ENCODE results near the gene ZRANB3.
"Not testable (repeated sequence)": the region's sequence is repeated elsewhere in the genome, so short reads cannot be mapped to it uniquely, and the experiment has no call there.

Gene ZRANB3

DNA sequence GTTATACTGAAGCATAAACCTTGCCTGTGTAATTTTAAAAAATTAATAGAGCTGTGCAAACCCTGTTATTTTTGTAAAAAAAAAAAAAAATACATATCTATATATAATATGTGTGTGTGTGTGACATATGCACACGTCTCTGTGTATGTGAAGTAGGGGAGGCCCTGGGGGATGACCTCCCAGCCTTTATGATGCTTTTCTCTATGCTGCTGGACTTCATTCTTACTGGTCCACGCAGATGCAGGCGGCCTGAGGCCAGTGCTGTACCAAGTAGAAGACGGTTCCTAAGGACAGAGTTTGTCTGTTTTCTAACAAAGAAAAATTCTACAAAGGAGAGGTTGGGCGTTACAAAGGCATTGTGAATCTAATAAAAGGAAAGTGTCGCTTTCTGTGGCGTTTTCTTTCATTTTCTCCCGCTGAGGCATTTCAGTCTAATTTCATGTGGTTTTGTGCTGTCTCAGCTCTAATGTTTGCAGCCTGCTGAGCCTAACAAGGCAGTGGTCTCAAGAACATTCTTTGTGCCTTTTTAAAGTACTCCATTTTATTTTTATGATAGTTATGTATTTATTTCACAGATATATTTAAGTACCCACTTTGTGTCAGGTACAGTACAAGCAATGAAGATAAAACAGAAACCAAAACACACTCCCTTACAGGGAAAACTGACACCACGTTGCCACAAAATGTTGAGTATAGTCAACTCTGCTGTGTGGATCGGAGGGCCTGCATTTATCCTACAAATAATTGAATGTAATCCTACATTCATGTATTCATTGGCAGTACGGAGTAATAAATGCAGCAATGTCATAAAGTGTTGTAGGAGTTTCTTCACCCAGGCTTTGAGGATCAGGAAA lies 360.9 kb downstream of the ZRANB3 start:
- DNase-seq = no peak

DNA sequence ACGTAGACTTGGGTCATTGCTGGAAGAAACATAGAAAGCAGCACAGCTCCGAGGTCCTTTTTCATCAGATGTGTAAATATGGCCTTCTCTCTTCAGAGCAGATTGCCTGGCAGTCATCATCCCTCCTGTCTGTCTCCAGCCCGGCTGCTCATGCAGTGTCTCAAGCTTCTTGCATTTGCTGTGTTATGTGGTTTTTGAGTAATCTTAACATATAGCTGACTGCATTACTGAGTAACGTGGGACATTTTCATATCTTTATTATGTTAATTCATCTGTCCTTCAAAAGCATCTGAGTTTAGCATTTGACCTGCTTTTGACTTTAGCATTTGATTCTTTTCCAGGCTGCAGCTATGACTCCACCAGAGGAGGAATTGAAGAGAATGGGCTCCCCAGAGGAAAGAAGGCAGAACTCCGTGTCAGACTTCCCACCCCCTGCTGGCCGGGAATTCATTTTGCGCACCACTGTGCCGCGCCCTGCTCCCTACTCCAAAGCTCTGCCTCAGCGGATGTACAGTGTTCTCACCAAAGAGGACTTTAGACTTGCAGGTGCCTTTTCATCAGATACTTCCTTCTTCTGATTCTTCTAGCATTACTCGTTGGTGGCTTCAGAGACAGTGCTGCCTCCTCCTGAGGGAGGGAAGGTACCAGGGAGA lies 362.7 kb downstream of the ZRANB3 start:
- DNase-seq = no peak

DNA sequence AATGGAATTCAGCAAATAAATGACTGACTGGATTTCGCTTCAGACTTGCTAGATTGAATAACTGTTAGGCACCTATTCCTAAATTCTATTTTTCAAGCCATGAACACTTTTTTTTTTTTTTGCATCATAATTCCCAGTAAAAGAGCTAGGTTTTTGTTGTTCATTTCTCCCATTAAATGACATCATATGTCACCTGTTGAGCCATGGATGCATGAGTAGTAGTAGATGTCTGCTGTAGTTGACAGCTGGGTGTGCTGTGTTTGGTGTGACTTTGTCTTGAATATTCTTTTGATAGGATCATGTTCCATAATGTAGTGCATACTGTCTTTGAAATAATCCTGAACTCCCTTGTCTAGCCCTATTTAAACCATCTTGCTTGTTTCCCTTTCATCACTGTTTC lies 363.7 kb downstream of the ZRANB3 start:
- DNase-seq = no peak

DNA sequence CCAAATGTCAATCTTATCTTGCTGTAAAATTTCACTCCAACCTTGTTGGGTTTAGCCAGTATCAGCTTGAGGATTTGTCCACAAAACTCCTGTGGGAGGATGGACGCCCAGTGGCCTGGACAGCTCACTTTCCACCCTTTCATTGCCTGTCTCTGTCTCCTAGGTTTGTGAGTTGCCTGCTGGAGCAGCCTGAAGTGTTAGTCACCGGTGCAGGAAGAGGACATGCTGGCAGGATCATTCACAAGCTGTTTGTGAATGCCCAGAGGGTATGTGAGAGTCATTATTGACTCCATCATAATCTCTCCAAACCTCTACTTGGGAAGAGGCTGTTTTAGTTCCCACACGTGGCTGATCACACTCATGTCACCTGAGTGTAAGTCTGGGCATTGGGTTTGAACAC lies 366.6 kb downstream of the ZRANB3 start:
- no peak for DNase-seq

DNA sequence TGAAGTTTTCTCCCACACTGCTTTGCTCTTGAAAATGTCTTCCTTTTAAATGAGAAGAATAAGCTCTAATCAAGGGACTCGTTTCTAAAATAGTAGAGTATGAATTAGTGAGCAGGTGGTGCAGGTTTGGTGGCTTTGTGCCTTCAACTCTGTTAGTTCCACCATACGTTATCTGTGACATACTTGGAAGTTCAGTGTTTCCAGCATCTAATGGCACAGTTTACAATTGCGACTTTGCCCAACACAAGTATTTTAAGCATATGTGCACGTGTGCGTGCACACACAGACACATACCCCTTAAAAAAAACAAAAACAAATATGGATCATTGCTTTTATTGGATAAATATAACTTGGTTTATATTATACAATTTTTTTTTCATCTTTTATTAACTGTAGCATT lies 367.1 kb downstream of the ZRANB3 start:
- no peak for DNase-seq

DNA sequence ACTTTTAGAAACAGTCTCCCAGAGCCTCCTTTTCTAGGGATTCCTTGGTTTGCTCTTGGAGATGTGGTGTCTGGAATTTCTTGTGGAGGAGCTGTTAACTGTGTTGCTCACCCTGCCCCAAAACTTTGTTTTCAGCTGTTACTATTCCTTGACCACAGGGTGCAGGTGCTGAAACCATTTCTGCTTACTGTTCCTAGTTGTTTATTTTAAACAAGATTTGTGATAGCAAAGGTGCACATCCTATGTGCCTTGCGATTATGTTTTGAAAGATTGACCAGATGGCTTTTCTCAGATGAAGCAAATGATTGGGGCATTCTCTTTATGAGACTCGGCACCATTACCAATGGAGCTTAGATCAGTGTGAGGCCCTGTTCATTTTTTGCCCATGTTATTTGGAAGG lies 367.7 kb downstream of the ZRANB3 start:
- no peak for DNase-seq

DNA sequence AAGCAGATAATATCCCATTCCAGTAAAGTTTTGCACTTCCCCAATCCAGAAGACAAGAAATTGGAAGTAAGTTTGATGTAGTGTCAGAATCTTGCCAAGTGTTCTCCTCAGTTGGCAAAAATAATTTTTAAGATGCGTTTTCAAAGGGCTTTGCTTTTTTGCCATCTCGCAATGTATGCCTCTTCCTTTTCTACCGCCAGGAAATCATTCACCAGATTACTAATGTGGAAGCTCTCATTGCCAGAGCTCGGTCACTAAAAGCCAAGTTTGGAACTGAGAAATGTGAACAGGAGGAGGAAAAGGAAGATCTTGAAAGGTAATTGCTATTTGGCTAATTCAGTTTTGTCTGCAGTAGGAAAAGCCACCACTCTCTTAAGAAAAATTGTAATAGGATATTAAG lies 368.2 kb downstream of the ZRANB3 start:
- DNase-seq = no peak

DNA sequence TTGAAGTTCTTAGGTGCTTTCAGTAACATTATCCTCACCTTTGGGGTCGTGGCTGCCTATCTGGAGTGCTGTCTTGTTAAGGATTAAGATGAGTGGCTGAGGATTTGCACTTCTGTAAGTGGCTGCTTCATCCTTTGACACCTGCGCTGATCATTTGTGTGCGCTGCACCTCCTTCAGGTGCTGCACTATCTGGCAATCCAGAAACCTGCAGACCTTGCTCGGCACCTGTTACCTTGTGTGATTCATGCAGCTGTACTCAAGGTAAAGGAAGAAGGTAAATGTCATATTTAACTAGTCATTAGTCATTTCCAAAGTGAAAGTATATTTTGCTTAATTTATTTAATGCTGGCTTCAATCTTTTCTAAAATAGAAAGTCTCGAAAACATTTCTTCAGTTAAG lies 368.6 kb downstream of the ZRANB3 start:
- no peak for DNase-seq

DNA sequence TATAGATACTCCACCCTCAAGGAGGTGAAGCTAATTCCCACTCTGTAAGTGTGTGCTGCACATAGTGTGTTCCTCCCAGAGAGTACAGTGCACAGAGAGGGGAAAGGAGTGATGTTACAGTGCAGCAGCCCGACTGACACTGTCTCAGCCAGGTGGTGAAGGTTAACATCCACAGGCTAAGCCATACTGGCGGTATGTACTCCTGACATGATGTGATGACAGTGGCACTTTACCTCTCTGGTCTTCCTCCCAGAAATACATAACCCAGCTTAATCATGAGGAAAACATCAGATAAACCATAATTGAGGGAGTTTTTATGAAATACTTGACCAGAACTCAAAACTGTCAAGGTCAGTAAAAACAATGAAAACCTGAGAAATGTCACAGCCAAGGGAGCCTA lies 371.8 kb downstream of the ZRANB3 start:
- DNase-seq = no peak

DNA sequence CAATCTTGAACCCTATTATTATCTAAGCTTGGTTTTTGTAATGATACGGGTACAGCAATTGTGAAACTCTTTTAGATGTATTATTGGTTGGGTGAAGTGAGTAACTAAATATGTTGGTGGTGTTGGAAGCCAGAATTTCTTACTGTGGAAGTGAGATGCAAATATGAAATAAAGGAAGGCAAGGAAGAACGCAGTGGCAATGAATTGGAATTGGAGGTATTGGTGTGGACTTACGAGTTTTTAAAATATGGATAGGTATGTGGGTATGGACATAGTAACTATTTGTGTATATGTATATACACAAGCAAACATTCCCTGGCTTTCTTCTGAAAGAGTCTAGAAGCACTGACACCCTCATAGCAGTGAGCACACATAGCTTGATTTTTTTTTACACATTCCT lies 373.2 kb downstream of the ZRANB3 start:
- no peak for DNase-seq

DNA sequence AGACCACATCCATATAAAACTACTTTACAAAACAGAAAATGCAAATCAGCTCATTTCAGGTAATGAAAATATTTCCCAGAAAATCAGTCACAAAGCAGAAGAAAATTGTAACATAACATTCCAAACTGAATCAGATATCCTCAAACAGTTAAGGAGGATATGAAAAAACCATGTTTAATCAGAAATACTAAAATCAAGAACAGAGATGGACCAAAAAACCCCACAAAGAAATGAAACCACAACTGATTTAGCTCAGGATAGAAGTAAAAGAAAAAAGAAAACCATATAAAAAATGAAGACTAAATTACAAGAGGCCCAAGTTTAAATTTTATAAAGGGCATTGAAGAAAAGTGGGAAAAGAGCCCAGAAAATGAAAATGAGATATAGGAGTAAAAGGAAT lies 376.1 kb downstream of the ZRANB3 start:
- no peak for DNase-seq

DNA sequence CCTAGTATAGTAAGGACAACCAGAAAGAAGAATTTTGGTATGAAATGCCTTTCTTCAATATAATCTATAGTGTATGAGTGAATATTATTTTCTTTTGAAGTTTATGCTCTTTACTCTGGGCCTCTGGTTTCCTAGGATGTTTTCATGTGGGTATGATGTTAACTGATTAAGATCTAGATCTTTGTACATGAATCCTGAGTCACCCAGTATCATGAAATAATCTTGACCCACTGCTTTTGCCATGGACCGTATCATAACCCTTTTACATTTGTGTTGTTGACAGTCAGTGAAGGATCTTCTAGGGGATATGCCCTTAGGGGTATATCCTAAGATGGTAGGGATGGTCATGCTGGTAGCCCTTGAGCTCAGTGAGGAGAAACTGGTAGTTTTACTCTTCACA lies 378.7 kb downstream of the ZRANB3 start:
- no peak for DNase-seq

DNA sequence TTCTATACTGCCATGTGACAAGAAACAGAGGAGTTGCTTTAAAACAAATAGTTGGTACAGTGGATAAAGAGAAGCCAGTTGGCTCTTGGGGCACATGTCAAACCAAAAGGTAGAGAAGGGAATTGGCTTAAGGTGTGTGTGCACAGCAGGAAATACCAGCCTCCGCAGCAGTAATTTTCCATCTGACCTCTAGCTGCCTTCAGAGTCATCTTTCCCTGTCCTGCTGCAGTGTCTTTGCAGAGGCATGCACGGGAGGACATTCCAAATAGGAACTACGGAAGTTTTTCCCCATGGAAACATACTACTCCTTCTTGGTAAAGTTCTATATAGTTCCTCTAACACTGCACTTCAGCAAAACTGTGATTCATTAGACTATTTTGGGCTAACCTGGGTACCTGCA lies 379.4 kb downstream of the ZRANB3 start:
- no peak for DNase-seq

DNA sequence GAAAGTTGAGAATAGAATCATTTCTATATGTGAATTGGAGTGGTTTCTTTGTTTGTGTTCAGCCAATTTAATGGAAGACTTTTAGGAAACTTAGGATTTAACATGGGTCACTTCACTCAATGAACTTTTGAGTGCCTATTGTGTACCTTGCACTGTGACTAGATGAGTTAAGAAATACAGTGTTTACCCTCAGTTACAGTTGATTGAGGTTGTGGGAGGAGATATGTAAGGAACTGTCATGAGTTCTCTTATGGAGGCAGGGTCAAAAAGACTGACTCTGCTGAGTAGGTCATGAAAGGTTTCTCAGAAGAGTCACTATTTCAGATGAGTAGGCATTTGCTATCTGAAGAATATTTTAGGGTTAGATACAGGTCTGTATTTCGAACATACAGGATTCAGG lies 380.3 kb downstream of the ZRANB3 start:
- DNase-seq = no peak

DNA sequence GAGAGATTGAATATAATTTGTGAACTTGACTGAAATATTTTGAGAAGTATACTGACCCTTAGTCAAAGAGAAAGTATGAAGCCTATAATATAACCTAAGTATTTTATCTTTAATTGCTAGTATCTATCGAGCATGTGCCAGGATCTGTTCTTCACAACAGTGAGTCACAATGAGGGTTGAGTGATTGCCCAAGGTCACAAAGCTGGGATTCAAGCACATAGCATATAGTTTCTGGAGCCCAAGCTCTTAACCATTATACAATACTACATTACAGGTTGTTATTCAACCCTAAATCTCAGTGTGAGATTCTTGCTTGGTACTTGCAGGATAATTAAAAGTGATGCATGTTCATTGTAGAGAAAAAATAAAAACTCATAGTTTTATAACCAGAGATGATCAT lies 381.8 kb downstream of the ZRANB3 start:
- DNase-seq = no peak

DNA sequence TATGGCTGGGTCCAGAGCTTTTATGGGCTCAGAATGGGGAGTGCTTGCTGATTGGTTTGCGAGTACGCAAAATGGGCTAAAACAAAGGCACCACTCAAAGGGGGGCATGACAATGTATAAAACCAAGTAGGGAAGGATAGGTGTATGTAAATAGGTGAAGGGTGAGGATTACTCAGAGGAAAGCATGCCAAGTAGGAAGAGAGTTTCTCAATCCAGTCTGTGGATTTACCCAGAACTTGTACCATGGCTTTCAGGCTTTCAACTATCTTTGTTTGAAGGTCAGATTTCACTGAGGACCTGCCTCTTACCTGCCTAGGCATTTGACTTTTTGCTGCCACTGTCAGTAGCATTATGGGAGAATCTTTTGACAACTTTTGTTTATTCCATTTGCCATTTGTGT lies 386.7 kb downstream of the ZRANB3 start:
- no peak for DNase-seq

DNA sequence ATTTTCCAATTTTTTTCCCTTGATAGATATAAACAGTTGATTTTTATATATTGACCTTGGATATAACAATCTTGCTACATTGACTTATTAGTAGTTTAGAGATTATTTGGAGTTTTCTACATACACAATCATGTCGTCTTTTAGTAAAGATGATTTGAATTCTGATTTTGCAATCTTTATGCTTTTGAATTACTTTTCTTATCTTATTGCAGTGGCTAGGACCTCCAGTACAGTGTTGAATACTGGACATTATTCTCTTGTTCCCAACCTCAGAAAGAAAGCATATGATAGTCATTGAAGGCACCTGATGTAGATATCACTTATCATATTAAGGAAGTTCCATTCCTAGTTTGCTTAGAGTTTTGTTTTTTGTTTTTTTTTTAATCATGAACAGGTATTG lies 388.7 kb downstream of the ZRANB3 start:
- no peak for DNase-seq

DNA sequence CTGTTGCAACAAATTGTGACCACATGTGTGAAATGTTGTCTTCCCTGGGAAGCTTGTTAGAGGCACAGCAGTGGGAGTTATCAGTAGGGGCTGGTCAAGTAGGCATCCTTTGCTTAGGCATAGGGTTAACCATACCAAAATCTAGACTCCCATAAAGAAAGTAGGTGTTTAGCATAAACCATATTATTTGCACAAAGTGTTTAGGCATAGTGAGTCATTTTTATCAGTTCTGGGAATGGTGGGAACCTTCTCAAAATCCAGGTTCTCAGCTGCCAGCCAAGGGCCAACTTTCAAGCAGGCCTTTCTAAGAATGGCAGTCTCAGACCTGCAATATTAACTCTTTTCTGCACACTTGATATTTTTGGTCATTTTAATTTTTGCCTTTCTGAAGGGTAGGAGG lies 390.4 kb downstream of the ZRANB3 start:
- DNase-seq = no peak

DNA sequence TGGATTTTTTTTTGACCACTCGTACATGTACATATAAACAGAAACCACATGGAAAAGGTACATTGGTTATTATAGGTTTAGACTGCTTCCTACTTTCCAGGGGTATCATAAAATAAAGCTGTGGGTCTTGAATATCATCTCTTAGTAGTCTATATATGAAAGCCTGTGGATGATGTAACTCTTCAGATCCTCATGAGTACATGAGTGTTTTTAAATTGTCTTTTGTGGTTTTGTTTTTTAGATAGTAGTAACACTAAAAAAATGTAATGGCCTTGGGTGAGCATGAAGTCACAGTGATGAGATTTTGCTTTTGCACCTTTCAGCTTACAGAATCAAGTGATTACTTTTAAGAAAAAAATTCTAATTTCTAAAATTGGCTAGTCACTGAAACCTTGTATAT lies 398.7 kb downstream of the ZRANB3 start:
- DNase-seq = no peak

DNA sequence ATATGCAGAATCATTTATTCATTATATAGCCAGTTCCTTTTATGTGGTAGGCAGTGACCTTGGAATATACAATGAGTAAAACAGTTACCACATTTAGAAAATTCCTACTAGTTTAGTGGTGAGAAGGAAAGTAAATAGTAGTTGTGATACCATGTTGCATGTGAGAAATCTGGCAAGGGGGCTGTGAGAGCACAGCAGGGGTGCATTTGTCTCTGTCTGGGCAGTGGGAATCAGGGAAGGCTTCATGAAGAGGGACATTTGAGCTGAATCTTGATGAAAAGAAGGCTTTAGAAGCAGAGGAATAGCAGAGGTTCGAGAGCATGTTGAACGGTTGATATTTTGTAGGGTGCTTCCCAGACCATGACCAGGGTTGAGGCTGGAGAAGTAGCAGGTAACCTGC lies 400.3 kb downstream of the ZRANB3 start:
- DNase-seq = no peak

DNA sequence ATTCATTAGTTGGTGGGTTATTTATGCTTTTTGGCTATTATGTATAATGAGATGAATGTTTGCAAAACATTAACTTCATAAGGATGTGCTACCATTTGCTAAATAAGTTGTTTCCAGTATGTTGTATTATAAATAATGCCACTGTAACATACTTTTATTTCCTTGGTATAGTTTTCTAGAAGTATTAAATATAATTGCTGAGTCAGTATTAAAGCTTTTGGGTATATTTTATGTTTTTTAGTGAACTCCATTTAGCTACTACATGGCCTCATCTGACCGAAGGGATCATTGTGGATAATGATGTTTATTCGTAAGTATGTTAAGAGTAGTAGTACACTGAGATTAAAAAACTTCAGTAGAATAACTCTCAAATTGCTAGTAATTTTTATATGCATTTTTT lies 405.1 kb downstream of the ZRANB3 start:
- no peak for DNase-seq

DNA sequence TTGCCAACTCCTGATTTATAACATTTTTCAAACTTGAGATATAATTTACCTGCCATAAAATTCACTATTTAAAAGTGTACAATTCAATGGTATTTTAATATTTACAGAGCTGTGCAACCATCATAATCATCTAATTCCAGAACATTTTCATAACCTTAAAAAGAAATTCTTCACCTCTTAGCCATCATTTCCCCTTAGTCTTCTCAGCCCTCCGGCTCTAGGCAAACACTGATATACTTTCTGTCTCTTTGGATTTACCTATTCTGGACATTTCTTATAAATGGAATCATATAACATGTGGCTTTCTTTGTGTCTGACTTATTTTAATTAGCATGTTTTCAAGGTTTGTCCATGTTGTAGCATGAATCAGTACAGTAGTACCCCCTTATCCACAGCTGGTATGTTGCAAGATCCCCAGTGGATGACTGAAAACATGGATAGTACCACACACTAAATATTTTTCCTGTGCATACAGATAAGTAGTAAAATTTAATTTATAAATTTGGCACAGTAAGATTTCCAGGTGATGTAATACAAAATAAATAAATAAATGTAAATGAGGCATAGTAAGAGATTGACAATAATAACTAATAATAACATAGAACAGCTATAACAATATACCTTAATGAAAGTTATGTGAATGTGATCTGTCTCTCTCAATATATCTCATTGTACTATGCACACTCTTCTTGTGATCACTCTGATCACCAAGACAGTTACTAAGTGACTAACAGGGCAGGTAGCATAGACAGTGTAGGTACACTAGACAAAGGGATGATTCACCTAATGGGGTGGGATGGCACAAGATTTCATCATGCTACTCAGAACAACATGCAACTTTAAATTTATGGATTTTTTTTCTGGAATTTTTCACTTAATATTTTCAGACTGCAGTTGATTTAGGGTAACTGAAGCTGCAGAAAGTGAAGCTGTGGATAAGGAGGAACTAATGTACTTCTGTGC lies 405.8 kb downstream of the ZRANB3 start:
- DNase-seq = no peak

DNA sequence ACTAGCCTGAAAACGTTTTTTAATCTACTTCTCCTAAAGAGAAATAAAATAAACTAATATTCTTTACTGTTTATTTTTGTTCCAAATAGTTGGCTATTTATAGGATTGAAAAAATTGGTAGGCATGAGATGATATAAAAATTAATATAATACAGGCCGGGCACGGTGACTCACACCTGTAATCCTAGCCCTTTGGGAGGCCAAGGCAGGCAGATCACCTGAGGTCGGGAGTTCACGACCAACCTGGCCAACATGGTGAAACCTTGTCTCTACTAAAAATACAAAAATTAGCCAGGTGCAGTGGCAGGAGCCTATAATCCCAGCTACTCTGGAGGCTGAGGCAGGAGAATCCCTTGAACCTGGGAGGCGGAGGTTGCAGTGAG lies 409.4 kb downstream of the ZRANB3 start:
- DNase-seq = not testable (repeated sequence)

Data from NCI-H1092 (cell line).